GM23338 (cell line): ENCODE results near the gene ANKRD13B.
A peak's percentile ranks its signal among the peaks of the same experiment; 100 is the strongest.

Experiments
- CREB1 ChIP-seq: fragments of 250-450 bp; sonication (Bioruptor Pico); IDR thresholded peaks from 2 replicates; pipeline ENCODE4 v1.5.0; 2020; ENCODE audit warnings: low read depth, mild to moderate bottlenecking, moderate library complexity
- EZH2 ChIP-seq: fragments of 200-600 bp; sonication (generic); IDR thresholded peaks from one replicate; pipeline ENCODE4 v1.8.0; 2017; ENCODE audit warnings: antibody characterized with exemption, mild to moderate bottlenecking, low read depth; ENCODE audit not compliant: unreplicated experiment
- EZH2phosphoT487 ChIP-seq: fragments of 200-600 bp; sonication (generic); IDR thresholded peaks from one replicate; pipeline ENCODE4 v1.8.1; 2018; ENCODE audit warnings: antibody characterized with exemption; ENCODE audit not compliant: unreplicated experiment
- JUNB ChIP-seq: IDR thresholded peaks from one replicate; pipeline ENCODE4 v1.6.1; 2016; ENCODE audit warnings: antibody characterized with exemption; ENCODE audit not compliant: unreplicated experiment
- NANOG ChIP-seq: IDR thresholded peaks from 2 replicates; pipeline ENCODE4 v1.6.1; 2016; ENCODE audit warnings: antibody characterized with exemption, borderline replicate concordance
- POLR2AphosphoS5 ChIP-seq: IDR thresholded peaks from 2 replicates; pipeline ENCODE4 v1.6.1; 2016; ENCODE audit warnings: antibody characterized with exemption, low read depth
- ZNF114 ChIP-seq: fragments of 250-450 bp; sonication (Bioruptor Pico); IDR thresholded peaks from 2 replicates; pipeline ENCODE4 v1.5.0; 2020; ENCODE audit warnings: mild to moderate bottlenecking, moderate library complexity
- ZNF331 ChIP-seq: fragments of 250-450 bp; sonication (Bioruptor Pico); IDR thresholded peaks from 2 replicates; pipeline ENCODE4 v1.5.0; 2020; ENCODE audit warnings: low read depth, mild to moderate bottlenecking, moderate library complexity
- ZNF462 ChIP-seq: fragments of 250-450 bp; sonication (Bioruptor Pico); IDR thresholded peaks from 2 replicates; pipeline ENCODE4 v1.5.0; 2020; ENCODE audit warnings: mild to moderate bottlenecking, moderate library complexity
- TF ChIP-seq, protein P1 (sequence below), 2 experiments: fragments of 200-600 bp in 1 of 2; sonication (generic) in 1 of 2; conservative IDR thresholded peaks; 2 replicates each; pipeline versions ENCODE4 v1.5.1 to v1.6.1; 2016 to 2017; ENCODE audit warnings: antibody characterized with exemption in 2 of 2, low read depth in 2 of 2, mild to moderate bottlenecking in 2 of 2, moderate library complexity in 1 of 2
- TF ChIP-seq, protein P2 (sequence below): IDR thresholded peaks from one replicate; pipeline ENCODE4 v1.6.1; 2018; ENCODE audit warnings: antibody characterized with exemption; ENCODE audit not compliant: unreplicated experiment
- TF ChIP-seq, protein P3 (sequence below): IDR thresholded peaks from 2 replicates; pipeline ENCODE4 v1.6.1; 2016; ENCODE audit warnings: antibody characterized with exemption

DNA sequence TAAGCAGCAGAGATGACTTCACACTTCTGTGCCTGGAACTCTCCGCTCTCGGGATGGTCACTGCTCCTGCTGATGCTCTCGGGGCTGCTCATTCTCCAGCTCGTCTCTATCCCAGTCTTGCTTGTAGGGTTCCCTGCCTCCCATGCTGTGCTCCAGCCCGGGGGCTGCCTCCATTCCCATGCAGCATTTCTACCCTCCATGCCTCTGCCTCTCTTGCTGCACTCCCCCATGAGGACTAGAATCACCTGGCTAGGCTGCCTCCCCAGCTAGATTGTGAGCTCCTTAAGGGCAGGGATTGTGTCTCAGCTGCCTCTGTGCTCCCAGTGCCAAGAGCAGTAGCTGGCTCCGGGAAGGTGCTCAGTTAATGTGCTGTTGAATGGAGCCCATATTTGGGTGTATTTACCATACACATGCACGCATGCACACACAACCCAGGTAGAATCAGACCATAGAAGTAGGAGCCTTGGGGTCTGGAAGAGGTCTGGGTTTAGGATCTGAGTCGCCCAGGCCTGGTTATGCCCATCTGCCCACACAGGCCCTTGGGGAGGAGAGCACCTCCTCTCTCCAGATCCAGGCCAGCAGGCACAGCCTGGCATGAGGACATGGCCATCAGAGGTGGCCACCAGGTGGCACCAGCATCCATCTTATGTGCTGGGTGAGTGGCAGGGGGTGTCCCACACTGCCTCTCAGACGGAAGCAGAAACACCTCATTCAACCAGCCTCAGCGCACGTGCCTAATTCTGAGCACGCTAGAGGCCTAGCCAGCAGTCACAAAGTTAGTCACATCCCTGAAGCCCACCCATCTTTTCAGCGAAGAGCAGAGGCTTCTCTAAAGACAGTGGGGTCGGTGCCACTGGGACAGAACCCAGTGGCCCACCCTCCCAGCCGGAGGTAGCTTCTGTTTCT is 12.8 kb upstream of the ANKRD13B start:
- TF ChIP-seq, protein P1, sequence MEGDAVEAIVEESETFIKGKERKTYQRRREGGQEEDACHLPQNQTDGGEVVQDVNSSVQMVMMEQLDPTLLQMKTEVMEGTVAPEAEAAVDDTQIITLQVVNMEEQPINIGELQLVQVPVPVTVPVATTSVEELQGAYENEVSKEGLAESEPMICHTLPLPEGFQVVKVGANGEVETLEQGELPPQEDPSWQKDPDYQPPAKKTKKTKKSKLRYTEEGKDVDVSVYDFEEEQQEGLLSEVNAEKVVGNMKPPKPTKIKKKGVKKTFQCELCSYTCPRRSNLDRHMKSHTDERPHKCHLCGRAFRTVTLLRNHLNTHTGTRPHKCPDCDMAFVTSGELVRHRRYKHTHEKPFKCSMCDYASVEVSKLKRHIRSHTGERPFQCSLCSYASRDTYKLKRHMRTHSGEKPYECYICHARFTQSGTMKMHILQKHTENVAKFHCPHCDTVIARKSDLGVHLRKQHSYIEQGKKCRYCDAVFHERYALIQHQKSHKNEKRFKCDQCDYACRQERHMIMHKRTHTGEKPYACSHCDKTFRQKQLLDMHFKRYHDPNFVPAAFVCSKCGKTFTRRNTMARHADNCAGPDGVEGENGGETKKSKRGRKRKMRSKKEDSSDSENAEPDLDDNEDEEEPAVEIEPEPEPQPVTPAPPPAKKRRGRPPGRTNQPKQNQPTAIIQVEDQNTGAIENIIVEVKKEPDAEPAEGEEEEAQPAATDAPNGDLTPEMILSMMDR (conservative IDR thresholded peaks at IDR 0.05; ENCODE audit: low read depth in 2 of 2): peak; percentile 82 to 99
- TF ChIP-seq, protein P2, sequence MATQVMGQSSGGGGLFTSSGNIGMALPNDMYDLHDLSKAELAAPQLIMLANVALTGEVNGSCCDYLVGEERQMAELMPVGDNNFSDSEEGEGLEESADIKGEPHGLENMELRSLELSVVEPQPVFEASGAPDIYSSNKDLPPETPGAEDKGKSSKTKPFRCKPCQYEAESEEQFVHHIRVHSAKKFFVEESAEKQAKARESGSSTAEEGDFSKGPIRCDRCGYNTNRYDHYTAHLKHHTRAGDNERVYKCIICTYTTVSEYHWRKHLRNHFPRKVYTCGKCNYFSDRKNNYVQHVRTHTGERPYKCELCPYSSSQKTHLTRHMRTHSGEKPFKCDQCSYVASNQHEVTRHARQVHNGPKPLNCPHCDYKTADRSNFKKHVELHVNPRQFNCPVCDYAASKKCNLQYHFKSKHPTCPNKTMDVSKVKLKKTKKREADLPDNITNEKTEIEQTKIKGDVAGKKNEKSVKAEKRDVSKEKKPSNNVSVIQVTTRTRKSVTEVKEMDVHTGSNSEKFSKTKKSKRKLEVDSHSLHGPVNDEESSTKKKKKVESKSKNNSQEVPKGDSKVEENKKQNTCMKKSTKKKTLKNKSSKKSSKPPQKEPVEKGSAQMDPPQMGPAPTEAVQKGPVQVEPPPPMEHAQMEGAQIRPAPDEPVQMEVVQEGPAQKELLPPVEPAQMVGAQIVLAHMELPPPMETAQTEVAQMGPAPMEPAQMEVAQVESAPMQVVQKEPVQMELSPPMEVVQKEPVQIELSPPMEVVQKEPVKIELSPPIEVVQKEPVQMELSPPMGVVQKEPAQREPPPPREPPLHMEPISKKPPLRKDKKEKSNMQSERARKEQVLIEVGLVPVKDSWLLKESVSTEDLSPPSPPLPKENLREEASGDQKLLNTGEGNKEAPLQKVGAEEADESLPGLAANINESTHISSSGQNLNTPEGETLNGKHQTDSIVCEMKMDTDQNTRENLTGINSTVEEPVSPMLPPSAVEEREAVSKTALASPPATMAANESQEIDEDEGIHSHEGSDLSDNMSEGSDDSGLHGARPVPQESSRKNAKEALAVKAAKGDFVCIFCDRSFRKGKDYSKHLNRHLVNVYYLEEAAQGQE: no peak
- TF ChIP-seq POLR2AphosphoS5: no peak
- TF ChIP-seq EZH2: no peak
- TF ChIP-seq, protein P3, sequence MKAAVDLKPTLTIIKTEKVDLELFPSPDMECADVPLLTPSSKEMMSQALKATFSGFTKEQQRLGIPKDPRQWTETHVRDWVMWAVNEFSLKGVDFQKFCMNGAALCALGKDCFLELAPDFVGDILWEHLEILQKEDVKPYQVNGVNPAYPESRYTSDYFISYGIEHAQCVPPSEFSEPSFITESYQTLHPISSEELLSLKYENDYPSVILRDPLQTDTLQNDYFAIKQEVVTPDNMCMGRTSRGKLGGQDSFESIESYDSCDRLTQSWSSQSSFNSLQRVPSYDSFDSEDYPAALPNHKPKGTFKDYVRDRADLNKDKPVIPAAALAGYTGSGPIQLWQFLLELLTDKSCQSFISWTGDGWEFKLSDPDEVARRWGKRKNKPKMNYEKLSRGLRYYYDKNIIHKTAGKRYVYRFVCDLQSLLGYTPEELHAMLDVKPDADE: no peak
- TF ChIP-seq EZH2phosphoT487: no peak
- no peak for TF ChIP-seq NANOG
- TF ChIP-seq JUNB: no peak
- TF ChIP-seq CREB1 (CRISPR knock-in tag): no peak
- no peak for TF ChIP-seq ZNF331 (CRISPR knock-in tag)
- TF ChIP-seq ZNF114 (CRISPR knock-in tag): no peak
- no peak for TF ChIP-seq ZNF462 (CRISPR knock-in tag)
